ENCODE data around the gene PRKRIP1.

GRCh38 chr7:102398543-102398942, 2.4 kb downstream of the PRKRIP1 start:
- TF ChIP-seq CTCF (IDR thresholded peaks at IDR 0.05): no peak
- no peak for TF ChIP-seq POLR2A (IDR thresholded peaks at IDR 0.05)
